Measurements from ENCODE around the gene HPCAL1. TPM values are rescaled to one million over a fixed set of nuclear protein-coding genes. Genes with fewer than 3 reads are reported as not detected.

The HPCAL1 gene
- total RNA-seq, 2 donors from 2014 or later: 41.0 to 66.3 TPM

DNA sequence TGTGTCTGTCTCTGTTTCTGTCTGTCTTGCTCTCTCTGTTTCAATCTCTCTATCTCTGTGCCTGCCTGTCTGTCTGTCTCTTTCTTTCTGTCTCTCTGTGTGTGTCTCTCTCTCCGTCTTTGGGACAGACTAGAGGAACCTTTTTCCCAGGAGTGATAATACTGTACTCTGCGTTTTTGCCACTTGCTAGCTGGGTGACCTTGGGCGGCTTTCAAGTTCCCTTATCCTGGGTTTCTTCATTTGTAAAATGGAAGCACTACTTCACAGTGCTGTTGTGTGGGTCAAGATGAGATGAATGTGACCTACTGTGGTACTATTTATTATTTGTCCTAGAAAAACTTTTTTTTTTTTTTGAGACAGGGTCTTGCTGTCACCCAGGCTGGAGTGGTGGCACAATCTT is 42.4 kb downstream of the HPCAL1 start:
- Histone ChIP-seq H3K4me1 (peaks cover 64% of the 10 kb centered on the region), H3K9me3 (no peaks in the 10 kb centered on the region), H3K36me3 (replicated peaks in 1 of 2; ENCODE audit: insufficient read depth in 1 of 2, low read depth in 2 of 2) (no peaks in the 10 kb centered on the region), H3K27ac (peak overlapping the region in 2 of 4 donors; percentile 0 to 85), H3K27me3 (no peaks in the 10 kb centered on the region), H3K4me3 (no peak overlapping the region)
- TF ChIP-seq POLR2A (IDR thresholded peaks at IDR 0.05): no peak
- TF ChIP-seq, protein P1, sequence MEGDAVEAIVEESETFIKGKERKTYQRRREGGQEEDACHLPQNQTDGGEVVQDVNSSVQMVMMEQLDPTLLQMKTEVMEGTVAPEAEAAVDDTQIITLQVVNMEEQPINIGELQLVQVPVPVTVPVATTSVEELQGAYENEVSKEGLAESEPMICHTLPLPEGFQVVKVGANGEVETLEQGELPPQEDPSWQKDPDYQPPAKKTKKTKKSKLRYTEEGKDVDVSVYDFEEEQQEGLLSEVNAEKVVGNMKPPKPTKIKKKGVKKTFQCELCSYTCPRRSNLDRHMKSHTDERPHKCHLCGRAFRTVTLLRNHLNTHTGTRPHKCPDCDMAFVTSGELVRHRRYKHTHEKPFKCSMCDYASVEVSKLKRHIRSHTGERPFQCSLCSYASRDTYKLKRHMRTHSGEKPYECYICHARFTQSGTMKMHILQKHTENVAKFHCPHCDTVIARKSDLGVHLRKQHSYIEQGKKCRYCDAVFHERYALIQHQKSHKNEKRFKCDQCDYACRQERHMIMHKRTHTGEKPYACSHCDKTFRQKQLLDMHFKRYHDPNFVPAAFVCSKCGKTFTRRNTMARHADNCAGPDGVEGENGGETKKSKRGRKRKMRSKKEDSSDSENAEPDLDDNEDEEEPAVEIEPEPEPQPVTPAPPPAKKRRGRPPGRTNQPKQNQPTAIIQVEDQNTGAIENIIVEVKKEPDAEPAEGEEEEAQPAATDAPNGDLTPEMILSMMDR (IDR thresholded peaks at IDR 0.05): no peak
- 32 to 36% methylated on average over 3 of the region's 3 CpGs for WGBS, 2 donors
- ATAC-seq: no peak
- DNase-seq: no peak
- intact Hi-C loops (cut with DNase I): no loop called here

DNA sequence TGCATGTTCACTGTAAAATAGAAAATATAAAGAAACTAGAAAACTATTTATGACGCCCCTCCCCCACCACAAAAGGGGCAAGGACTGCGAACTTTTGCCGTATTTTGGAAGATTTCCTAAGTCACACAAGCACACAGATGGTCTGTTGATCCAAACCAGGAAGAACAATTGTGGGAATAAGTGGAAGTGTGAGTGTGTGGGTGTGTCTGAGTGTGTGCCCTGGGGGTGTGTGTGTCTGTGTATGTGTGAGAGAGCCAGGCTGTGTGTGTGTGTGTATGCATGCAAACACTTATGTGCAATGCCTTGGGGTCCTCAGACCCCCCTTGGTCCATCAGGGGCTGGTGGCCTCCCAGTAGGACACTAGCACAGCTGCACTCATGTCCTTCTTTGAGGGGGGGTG is 43.1 kb downstream of the HPCAL1 start:
- ATAC-seq: no peak
- intact Hi-C loops (cut with DNase I): no loop called here

DNA sequence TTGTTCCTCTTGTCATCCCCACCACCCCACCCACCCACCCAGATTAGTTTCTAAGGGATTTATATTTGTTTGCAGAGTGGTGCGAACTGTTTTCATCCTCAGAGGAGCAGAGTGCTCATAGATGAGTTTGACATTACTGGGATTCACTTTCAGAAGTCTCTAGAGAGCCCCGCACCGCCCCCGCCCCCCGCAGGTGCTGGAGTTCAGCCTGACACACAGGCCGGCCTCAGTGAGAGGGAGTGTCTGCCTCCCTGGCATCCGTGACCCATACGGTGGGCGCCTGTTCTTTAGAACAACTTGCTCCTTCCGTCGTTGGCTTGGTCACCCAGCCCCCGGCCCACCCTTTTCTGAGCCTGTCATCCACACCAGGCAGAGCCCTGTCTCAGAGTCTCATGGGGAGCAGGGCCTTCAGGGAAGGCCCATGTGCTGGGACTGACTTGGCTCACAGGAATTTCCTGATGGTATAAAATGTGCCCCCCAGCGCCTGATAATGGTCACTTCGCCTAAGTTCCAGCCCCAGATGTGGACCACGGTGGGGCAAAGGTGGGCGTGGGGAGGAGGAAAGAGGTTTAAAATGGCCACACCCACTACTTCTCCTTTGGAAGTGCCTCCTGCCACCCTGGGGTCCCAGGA is 44.3 kb downstream of the HPCAL1 start:
- Histone ChIP-seq H3K9me3 (no peaks in the 10 kb centered on the region), H3K27ac (peak overlapping the region; percentile 64 to 85 (median 80)), H3K4me1 (peaks cover 64% of the 10 kb centered on the region), H3K36me3 (replicated peaks in 1 of 2; ENCODE audit: insufficient read depth in 1 of 2, low read depth in 2 of 2) (no peaks in the 10 kb centered on the region), H3K27me3 (no peaks in the 10 kb centered on the region), H3K4me3 (no peak overlapping the region)
- intact Hi-C loops (cut with DNase I): no loop called here
- TF ChIP-seq POLR2A (IDR thresholded peaks at IDR 0.05): no peak
- TF ChIP-seq, protein P1 (IDR thresholded peaks at IDR 0.05): no peak
- DNase-seq (no peak), ATAC-seq (peak; percentile 25)
- WGBS, 2 donors: 29 to 42% methylated on average over 8 to 16 of the region's 16 CpGs

More for the DNA sequence above, 43.1 kb downstream of the HPCAL1 start:
- TF ChIP-seq, protein P1 (IDR thresholded peaks at IDR 0.05): no peak
- TF ChIP-seq POLR2A (IDR thresholded peaks at IDR 0.05): no peak
- H3K4me1 ChIP-seq: peaks cover 64% of the 10 kb centered on the region
- DNase-seq: no peak
- 58 to 69% methylated on average over 3 of the region's 3 CpGs for WGBS, 2 donors
- no peaks in the 10 kb centered on the region for H3K9me3 ChIP-seq
- no peak overlapping the region for H3K4me3 ChIP-seq
- no peaks in the 10 kb centered on the region for H3K36me3 ChIP-seq (replicated peaks in 1 of 2; ENCODE audit: insufficient read depth in 1 of 2, low read depth in 2 of 2)
- H3K27me3 ChIP-seq: no peaks in the 10 kb centered on the region
- peak overlapping the region; percentile 15 to 85 (median 53) for H3K27ac ChIP-seq

DNA sequence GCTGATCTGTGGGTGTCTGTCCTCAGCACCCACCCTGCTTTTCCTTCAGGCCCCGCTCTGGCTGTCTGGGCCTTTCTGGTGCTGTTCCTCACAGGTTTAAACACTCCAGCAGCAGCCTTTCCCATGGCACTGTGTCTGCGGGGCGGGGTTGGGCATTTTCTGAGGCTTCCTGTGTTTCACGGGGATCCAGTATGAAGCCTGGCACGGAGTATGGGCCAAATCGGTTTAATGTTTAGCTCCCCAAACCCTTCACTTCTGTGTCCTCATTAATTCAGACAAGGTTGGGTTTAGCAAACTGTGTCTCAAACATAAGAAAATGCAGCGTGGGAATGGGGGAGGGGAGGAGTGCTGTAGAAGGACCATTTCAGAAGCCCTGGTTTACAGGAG is 44.9 kb downstream of the HPCAL1 start:
- no peaks in the 10 kb centered on the region for H3K9me3 ChIP-seq
- H3K27ac ChIP-seq: peak overlapping the region; percentile 64 to 85 (median 80)
- DNase-seq: peak; percentile 47 to 80 (median 68)
- no peaks in the 10 kb centered on the region for H3K36me3 ChIP-seq (replicated peaks in 1 of 2; ENCODE audit: insufficient read depth in 1 of 2, low read depth in 2 of 2)
- ATAC-seq: peak; percentile 71
- intact Hi-C loops (cut with DNase I): no loop called here
- no peak for TF ChIP-seq POLR2A (IDR thresholded peaks at IDR 0.05)
- TF ChIP-seq, protein P1 (IDR thresholded peaks at IDR 0.05): no peak
- no peaks in the 10 kb centered on the region for H3K27me3 ChIP-seq
- WGBS, 2 donors: 14 to 21% methylated on average over 4 to 7 of the region's 7 CpGs
- peaks cover 62% of the 10 kb centered on the region for H3K4me1 ChIP-seq
- no peak overlapping the region for H3K4me3 ChIP-seq

DNA sequence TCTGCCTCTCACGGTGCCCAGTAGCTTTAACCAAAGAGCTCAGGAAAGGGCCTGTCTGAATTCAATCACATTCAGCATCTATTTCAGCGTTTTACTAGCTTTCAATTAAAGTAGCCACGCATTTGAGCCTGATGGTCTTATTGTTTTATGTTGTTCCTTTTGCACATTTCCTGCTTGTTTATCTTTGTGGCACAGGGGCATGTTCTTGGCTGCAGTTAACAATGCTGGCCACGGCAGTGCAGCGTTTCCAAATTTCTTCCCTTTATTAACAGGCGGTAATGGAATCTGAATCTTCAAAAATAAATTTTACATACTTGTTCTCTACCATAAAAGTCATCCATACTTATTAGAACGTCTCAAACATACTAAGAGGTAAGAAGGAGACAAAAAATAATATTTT is 46.2 kb downstream of the HPCAL1 start:
- DNase-seq (no peak), ATAC-seq (no peak)
- intact Hi-C loops (cut with DNase I): no loop called here
- Histone ChIP-seq H3K4me3 (no peak overlapping the region), H3K4me1 (peaks cover 50% of the 10 kb centered on the region), H3K27me3 (no peaks in the 10 kb centered on the region), H3K9me3 (no peaks in the 10 kb centered on the region), H3K27ac (peak overlapping the region in 3 of 4 donors; percentile 49 to 85 (median 82)), H3K36me3 (replicated peaks in 1 of 2; ENCODE audit: insufficient read depth in 1 of 2, low read depth in 2 of 2) (no peaks in the 10 kb centered on the region)
- WGBS, 2 donors: 35 to 53% methylated on average over 7 of the region's 7 CpGs
- TF ChIP-seq, protein P1 (IDR thresholded peaks at IDR 0.05): no peak
- TF ChIP-seq POLR2A (IDR thresholded peaks at IDR 0.05): no peak

All from body of pancreas (tissue), 4 donors.